ENCODE measurements around the gene POC1B. TPM values are rescaled to one million over a fixed set of nuclear protein-coding genes. Genes with fewer than 3 reads are reported as not detected.
A peak's percentile ranks its signal among the peaks of the same experiment; 100 is the strongest.

Gene POC1B
- total RNA-seq, 1 experiment from 2014 or later: 17.8 TPM

DNA sequence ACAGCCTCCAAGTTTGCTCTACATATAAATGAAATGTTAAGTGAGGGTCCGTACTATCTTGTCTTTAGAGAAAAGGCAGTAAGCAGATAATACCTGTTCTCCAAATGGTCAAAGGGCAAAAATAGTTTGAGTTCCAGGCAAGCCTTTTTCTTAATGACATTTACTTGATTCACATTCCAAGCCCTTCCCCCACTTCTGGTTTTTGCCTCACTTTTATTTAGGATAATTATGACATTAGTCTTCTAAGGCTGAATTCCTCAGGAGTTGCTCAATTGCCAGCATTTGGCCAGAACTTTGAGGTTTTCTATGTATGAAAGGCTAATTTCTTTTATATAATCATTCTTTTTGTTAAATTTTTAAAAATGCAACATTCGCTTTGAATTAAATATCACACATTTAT, 111.0 kb downstream of the POC1B start:
- DNase-seq (ENCODE audit: low spot score) (no peak), ATAC-seq (no peak)
- TF ChIP-seq, protein P1, sequence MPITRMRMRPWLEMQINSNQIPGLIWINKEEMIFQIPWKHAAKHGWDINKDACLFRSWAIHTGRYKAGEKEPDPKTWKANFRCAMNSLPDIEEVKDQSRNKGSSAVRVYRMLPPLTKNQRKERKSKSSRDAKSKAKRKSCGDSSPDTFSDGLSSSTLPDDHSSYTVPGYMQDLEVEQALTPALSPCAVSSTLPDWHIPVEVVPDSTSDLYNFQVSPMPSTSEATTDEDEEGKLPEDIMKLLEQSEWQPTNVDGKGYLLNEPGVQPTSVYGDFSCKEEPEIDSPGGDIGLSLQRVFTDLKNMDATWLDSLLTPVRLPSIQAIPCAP (CRISPR knock-in tag; IDR thresholded peaks at IDR 0.05): no peak
- TF ChIP-seq IRF2 (CRISPR knock-in tag; IDR thresholded peaks at IDR 0.05; ENCODE audit: borderline replicate concordance, low read depth) (no peak), HMGXB4 (CRISPR knock-in tag; IDR thresholded peaks at IDR 0.05) (no peak), ELF4 (CRISPR knock-in tag; IDR thresholded peaks at IDR 0.05; ENCODE audit: low read depth) (no peak), FOXK1 (CRISPR knock-in tag; IDR thresholded peaks at IDR 0.05) (no peak), ATF2 (CRISPR knock-in tag; IDR thresholded peaks at IDR 0.05; ENCODE audit: borderline replicate concordance, low read depth) (no peak), ETV6 (CRISPR knock-in tag; IDR thresholded peaks at IDR 0.05) (no peak), CBFB (CRISPR knock-in tag; IDR thresholded peaks at IDR 0.05; ENCODE audit: low read depth) (no peak), RELA (CRISPR knock-in tag; IDR thresholded peaks at IDR 0.05; ENCODE audit: borderline replicate concordance) (no peak), ZNF416 (CRISPR knock-in tag; IDR thresholded peaks at IDR 0.05) (no peak), FOXJ3 (CRISPR knock-in tag; IDR thresholded peaks at IDR 0.05; ENCODE audit: borderline replicate concordance) (no peak), NR3C1 (CRISPR knock-in tag; conservative IDR thresholded peaks at IDR 0.05; ENCODE audit: low read depth) (no peak)
- TF ChIP-seq, protein P2, sequence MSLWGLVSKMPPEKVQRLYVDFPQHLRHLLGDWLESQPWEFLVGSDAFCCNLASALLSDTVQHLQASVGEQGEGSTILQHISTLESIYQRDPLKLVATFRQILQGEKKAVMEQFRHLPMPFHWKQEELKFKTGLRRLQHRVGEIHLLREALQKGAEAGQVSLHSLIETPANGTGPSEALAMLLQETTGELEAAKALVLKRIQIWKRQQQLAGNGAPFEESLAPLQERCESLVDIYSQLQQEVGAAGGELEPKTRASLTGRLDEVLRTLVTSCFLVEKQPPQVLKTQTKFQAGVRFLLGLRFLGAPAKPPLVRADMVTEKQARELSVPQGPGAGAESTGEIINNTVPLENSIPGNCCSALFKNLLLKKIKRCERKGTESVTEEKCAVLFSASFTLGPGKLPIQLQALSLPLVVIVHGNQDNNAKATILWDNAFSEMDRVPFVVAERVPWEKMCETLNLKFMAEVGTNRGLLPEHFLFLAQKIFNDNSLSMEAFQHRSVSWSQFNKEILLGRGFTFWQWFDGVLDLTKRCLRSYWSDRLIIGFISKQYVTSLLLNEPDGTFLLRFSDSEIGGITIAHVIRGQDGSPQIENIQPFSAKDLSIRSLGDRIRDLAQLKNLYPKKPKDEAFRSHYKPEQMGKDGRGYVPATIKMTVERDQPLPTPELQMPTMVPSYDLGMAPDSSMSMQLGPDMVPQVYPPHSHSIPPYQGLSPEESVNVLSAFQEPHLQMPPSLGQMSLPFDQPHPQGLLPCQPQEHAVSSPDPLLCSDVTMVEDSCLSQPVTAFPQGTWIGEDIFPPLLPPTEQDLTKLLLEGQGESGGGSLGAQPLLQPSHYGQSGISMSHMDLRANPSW (CRISPR knock-in tag; conservative IDR thresholded peaks at IDR 0.05; ENCODE audit: low read depth): no peak
- TF ChIP-seq, protein P3, sequence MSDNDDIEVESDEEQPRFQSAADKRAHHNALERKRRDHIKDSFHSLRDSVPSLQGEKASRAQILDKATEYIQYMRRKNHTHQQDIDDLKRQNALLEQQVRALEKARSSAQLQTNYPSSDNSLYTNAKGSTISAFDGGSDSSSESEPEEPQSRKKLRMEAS (CRISPR knock-in tag; IDR thresholded peaks at IDR 0.05): no peak
- TF ChIP-seq, protein P4, sequence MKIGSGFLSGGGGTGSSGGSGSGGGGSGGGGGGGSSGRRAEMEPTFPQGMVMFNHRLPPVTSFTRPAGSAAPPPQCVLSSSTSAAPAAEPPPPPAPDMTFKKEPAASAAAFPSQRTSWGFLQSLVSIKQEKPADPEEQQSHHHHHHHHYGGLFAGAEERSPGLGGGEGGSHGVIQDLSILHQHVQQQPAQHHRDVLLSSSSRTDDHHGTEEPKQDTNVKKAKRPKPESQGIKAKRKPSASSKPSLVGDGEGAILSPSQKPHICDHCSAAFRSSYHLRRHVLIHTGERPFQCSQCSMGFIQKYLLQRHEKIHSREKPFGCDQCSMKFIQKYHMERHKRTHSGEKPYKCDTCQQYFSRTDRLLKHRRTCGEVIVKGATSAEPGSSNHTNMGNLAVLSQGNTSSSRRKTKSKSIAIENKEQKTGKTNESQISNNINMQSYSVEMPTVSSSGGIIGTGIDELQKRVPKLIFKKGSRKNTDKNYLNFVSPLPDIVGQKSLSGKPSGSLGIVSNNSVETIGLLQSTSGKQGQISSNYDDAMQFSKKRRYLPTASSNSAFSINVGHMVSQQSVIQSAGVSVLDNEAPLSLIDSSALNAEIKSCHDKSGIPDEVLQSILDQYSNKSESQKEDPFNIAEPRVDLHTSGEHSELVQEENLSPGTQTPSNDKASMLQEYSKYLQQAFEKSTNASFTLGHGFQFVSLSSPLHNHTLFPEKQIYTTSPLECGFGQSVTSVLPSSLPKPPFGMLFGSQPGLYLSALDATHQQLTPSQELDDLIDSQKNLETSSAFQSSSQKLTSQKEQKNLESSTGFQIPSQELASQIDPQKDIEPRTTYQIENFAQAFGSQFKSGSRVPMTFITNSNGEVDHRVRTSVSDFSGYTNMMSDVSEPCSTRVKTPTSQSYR (CRISPR knock-in tag; IDR thresholded peaks at IDR 0.05): no peak
- TF ChIP-seq, protein P5, sequence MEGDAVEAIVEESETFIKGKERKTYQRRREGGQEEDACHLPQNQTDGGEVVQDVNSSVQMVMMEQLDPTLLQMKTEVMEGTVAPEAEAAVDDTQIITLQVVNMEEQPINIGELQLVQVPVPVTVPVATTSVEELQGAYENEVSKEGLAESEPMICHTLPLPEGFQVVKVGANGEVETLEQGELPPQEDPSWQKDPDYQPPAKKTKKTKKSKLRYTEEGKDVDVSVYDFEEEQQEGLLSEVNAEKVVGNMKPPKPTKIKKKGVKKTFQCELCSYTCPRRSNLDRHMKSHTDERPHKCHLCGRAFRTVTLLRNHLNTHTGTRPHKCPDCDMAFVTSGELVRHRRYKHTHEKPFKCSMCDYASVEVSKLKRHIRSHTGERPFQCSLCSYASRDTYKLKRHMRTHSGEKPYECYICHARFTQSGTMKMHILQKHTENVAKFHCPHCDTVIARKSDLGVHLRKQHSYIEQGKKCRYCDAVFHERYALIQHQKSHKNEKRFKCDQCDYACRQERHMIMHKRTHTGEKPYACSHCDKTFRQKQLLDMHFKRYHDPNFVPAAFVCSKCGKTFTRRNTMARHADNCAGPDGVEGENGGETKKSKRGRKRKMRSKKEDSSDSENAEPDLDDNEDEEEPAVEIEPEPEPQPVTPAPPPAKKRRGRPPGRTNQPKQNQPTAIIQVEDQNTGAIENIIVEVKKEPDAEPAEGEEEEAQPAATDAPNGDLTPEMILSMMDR (IDR thresholded peaks at IDR 0.05): no peak
- Mint-ChIP-seq H3K9me3 (no peaks in the 10 kb centered on the region), H3K4me3 (no peak overlapping the region), H3K36me3 (no peaks in the 10 kb centered on the region; the same call in 1 of the 2 replicates), H3K27ac (0 out of 2 replicates have a peak overlapping the region, but pooled peaks have one; percentile 12), H3K4me1 (peaks cover 49% of the 10 kb centered on the region), H3K27me3 (ENCODE audit: low read depth) (no peaks in the 10 kb centered on the region)
- POLR2A ChIA-PET: no interaction called here
- CTCF ChIA-PET: no interaction called here

Data from WTC11 (cell line).